Endothelial cell of umbilical vein (primary cell): Measurements from ENCODE around the gene CIBAR2. TPM values are rescaled to one million over a fixed set of nuclear protein-coding genes. Genes with fewer than 3 reads are reported as not detected.

ENCODE experiments used
- BruUV-seq: library from RNA; stranded (reverse); fragments of 400-500 nt; replicated peaks from 2 replicates; lab custom pipeline; 2021; lab: Mats Ljungman, UMichigan
- CTCF ChIA-PET: fragments of 300-600, 350-600 bp; sonication (Branson Sonifier 250); formaldehyde crosslinking; loops from one replicate; lab custom pipeline; 2021; ENCODE audit warnings: antibody characterized with exemption, inconsistent platforms; lab: Charles Lee
- POLR2A ChIA-PET: fragments of 300-600, 350-600 bp; sonication (Branson Sonifier 250); formaldehyde crosslinking; loops from one replicate; lab custom pipeline; 2021; ENCODE audit warnings: antibody characterized with exemption, inconsistent platforms; lab: Charles Lee
- DNase-seq: peaks from one replicate; pipeline ENCODE4 v3.0.0-alpha.2; 2011; ENCODE audit warnings: low read depth, low spot score
- FAIRE-seq: peaks from 2 replicates; lab custom pipeline; 2011; peaks lifted over from hg19 to GRCh38; lab: Jason Lieb, UNC
- H2AFZ ChIP-seq: 2 replicates; pipeline ENCODE4 v1.6.0; 2012; ENCODE audit warnings: low read depth, low read length, control low read depth, inconsistent platforms
- H3K27ac ChIP-seq: 2 replicates; pipeline ENCODE4 v1.5.1; 2011; ENCODE audit warnings: low read depth, mild to moderate bottlenecking, control low read depth, low read length, moderate library complexity; ENCODE audit not compliant: insufficient read depth
- H3K27me3 ChIP-seq, 2 experiments: 2 replicates each; pipeline versions ENCODE4 v1.6.0 to v1.6.1; 2011; ENCODE audit warnings: low read length in 2 of 2, mixed read lengths in 1 of 2; ENCODE audit not compliant: control insufficient read depth in 2 of 2, insufficient read depth in 2 of 2
- H3K36me3 ChIP-seq, 2 experiments: 2 replicates in 1 of 2; 3 replicates in 1 of 2; pipeline ENCODE4 v1.5.1; 2011; ENCODE audit warnings: low read length in 2 of 2, mild to moderate bottlenecking in 1 of 2, moderate library complexity in 1 of 2; ENCODE audit not compliant: control insufficient read depth in 2 of 2, insufficient read depth in 2 of 2; ENCODE audit errors: extremely low read depth in 1 of 2
- H3K4me1 ChIP-seq: 3 replicates; pipeline ENCODE4 v1.5.1; 2011; ENCODE audit warnings: mild to moderate bottlenecking, low read length; ENCODE audit not compliant: control insufficient read depth, insufficient read depth; ENCODE audit errors: extremely low read depth
- H3K4me2 ChIP-seq: 2 replicates; pipeline ENCODE4 v1.6.1; 2011; ENCODE audit warnings: low read length, control low read depth, mixed read lengths; ENCODE audit not compliant: insufficient read depth
- H3K4me3 ChIP-seq, 3 experiments: fragments of 200-600 bp in 1 of 3; sonication (generic), shearing (Covaris generic) in 1 of 3; replicated peaks in 1 of 3; 2 replicates each; pipeline ENCODE4 v1.5.1; 2011 to 2016; ENCODE audit warnings: control low read depth in 3 of 3, low read length in 3 of 3, mild to moderate bottlenecking in 2 of 3, inconsistent platforms in 1 of 3, low read depth in 1 of 3, moderate library complexity in 1 of 3; ENCODE audit not compliant: insufficient read depth in 1 of 3
- H3K79me2 ChIP-seq: 2 replicates; pipeline ENCODE4 v1.6.0; 2012; ENCODE audit warnings: low read length, inconsistent platforms; ENCODE audit not compliant: control insufficient read depth, insufficient read depth
- H3K9ac ChIP-seq: replicated peaks from 2 replicates; pipeline ENCODE3; 2011; ENCODE audit warnings: low read length, control low read depth; ENCODE audit not compliant: insufficient read depth; ENCODE audit errors: extremely low read depth
- H3K9me1 ChIP-seq: replicated peaks from 3 replicates; pipeline ENCODE4 v1.6.0; 2011; ENCODE audit warnings: mild to moderate bottlenecking, low read length; ENCODE audit not compliant: control insufficient read depth, insufficient read depth; ENCODE audit errors: extremely low read depth
- H3K9me3 ChIP-seq: replicated peaks from 2 replicates; pipeline ENCODE4 v1.5.1; 2012; ENCODE audit warnings: low read length, inconsistent platforms; ENCODE audit not compliant: control insufficient read depth, insufficient read depth
- H4K20me1 ChIP-seq: replicated peaks from 2 replicates; pipeline ENCODE3; 2011; ENCODE audit warnings: mild to moderate bottlenecking, low read length; ENCODE audit not compliant: control insufficient read depth, insufficient read depth; ENCODE audit errors: extremely low read depth
- EZH2 ChIP-seq: IDR thresholded peaks from 2 replicates; pipeline ENCODE4 v1.6.1; 2012; ENCODE audit warnings: borderline replicate concordance, low read depth, mild to moderate bottlenecking, moderate library complexity, low read length, inconsistent platforms; ENCODE audit not compliant: severe bottlenecking
- FOS ChIP-seq: IDR thresholded peaks from 2 replicates; pipeline ENCODE4 v1.6.1; 2011; ENCODE audit warnings: mild to moderate bottlenecking, low read length, moderate library complexity, borderline replicate concordance; ENCODE audit not compliant: insufficient read depth
- GATA2 ChIP-seq: IDR thresholded peaks from 2 replicates; pipeline ENCODE4 v1.7.0; 2011; ENCODE audit warnings: low read depth, mild to moderate bottlenecking, moderate library complexity, mixed read lengths, low read length; ENCODE audit not compliant: insufficient read length, insufficient read depth
- JUN ChIP-seq: IDR thresholded peaks from 2 replicates; pipeline ENCODE4 v1.6.1; 2011; ENCODE audit warnings: borderline replicate concordance, low read depth; ENCODE audit not compliant: insufficient read length, insufficient read depth
- MYC ChIP-seq: IDR thresholded peaks from one replicate; pipeline ENCODE4 v1.6.1; 2011; ENCODE audit warnings: mild to moderate bottlenecking, low read depth, low read length
- POLR2A ChIP-seq: IDR thresholded peaks from 2 replicates; pipeline ENCODE4 v1.6.1; 2012; ENCODE audit warnings: low read depth, mild to moderate bottlenecking, control low read depth, low read length
- POLR2AphosphoS5 ChIP-seq: IDR thresholded peaks from 2 replicates; pipeline ENCODE4 v1.6.1; 2012; ENCODE audit warnings: low read depth, mild to moderate bottlenecking, control low read depth, low read length, moderate library complexity; ENCODE audit not compliant: insufficient read depth
- dilution Hi-C: fragments of 300-500 bp; cut with MboI; formaldehyde crosslinking; loops from one replicate; pipeline ENCODE4 v1.15.0; 2019; ENCODE audit warnings: low sequenced_read_pairs; ENCODE audit not compliant: extremely low pct_ligation_motif_present
- intact Hi-C: fragments of 100-400 bp; cut with micrococcal nuclease; formaldehyde crosslinking; loops from one replicate; pipeline ENCODE4 v1.10.0; 2022
- polyA plus RNA-seq, 4 experiments: library from polyadenylated mRNA; depleted of rRNA in 3 of 4; stranded (reverse) in 3 of 4; unstranded in 1 of 4; fragments of >200 nt; gene quantifications; 2 replicates each; pipeline versions ENCODE4 v1.2.1 to v1.2.3, GENCODE V29; 2011 to 2012; ENCODE audit warnings: missing spikeins in 1 of 4
- total RNA-seq: library from RNA; stranded (reverse); gene quantifications from 2 replicates; pipeline ENCODE4 v1.2.3, GENCODE V29; 2021
- TF ChIP-seq, protein P1 (sequence below): IDR thresholded peaks from 2 replicates; pipeline ENCODE4 v1.6.1; 2011; ENCODE audit not compliant: insufficient read depth, insufficient read length
- TF ChIP-seq, protein P2 (sequence below), 2 donors: IDR thresholded peaks; 1 replicate in 1 of 2; 2 replicates in 1 of 2; pipeline ENCODE4 v1.5.1; 2011; ENCODE audit warnings: low read length in 2 of 2, mild to moderate bottlenecking in 2 of 2, moderate library complexity in 2 of 2, control low read depth in 1 of 2, inconsistent platforms in 1 of 2, low read depth in 1 of 2; ENCODE audit not compliant: insufficient read depth in 1 of 2; ENCODE audit errors: extremely low read depth in 1 of 2

Gene CIBAR2
- total and polyA plus RNA-seq, 2 donors (not counting 3 experiments of a cell fraction or from before 2014, with no cell fraction given): 0.07 TPM; not detected in 1

DNA sequence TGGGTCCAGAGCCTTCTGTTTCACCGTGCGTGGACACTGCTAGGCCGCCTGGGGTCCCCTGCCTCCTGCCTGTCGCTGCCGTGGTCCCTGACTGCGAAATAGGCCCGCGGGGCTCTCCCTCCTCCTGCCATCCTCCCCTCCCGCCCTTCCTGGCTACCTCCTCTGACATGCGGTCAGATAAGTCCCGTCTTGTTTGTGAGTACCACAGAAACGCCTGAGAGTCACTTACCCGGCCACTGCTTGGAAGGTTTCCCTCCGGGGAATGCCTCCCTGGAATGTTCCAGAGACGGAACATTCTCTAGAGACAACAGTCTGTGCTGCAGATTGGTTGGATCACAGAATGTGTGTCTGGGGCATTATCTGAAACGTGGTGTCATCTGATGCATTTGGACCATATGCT lies 22.7 kb downstream of the CIBAR2 start:
- TF ChIP-seq, protein P1, sequence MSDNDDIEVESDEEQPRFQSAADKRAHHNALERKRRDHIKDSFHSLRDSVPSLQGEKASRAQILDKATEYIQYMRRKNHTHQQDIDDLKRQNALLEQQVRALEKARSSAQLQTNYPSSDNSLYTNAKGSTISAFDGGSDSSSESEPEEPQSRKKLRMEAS: no peak
- TF ChIP-seq POLR2AphosphoS5 (no peak), GATA2 (no peak), MYC (no peak), EZH2 (no peak), POLR2A (no peak), JUN (no peak), FOS (no peak)
- TF ChIP-seq, protein P2, sequence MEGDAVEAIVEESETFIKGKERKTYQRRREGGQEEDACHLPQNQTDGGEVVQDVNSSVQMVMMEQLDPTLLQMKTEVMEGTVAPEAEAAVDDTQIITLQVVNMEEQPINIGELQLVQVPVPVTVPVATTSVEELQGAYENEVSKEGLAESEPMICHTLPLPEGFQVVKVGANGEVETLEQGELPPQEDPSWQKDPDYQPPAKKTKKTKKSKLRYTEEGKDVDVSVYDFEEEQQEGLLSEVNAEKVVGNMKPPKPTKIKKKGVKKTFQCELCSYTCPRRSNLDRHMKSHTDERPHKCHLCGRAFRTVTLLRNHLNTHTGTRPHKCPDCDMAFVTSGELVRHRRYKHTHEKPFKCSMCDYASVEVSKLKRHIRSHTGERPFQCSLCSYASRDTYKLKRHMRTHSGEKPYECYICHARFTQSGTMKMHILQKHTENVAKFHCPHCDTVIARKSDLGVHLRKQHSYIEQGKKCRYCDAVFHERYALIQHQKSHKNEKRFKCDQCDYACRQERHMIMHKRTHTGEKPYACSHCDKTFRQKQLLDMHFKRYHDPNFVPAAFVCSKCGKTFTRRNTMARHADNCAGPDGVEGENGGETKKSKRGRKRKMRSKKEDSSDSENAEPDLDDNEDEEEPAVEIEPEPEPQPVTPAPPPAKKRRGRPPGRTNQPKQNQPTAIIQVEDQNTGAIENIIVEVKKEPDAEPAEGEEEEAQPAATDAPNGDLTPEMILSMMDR (IDR thresholded peaks at IDR 0.05; ENCODE audit: extremely low read depth in 1 of 2, insufficient read depth in 1 of 2, low read depth in 1 of 2, low read length in 2 of 2): no peak
- FAIRE-seq: no peak
- no peaks in the 10 kb centered on the region for H3K36me3 ChIP-seq
- H3K9me3 ChIP-seq: no peaks in the 10 kb centered on the region
- no peak overlapping the region for H2AFZ ChIP-seq
- dilution Hi-C loops (no loop called here), intact Hi-C loops (loop anchor here (5.0 to 10.0 kb wide), 2 partner anchors 62 to 335 kb away; partner anchors contain the start of gene KIAA0513)
- POLR2A ChIA-PET: no interaction called here
- BruUV-seq: no TSS peak
- H3K4me2 ChIP-seq: no peak overlapping the region
- no peaks in the 10 kb centered on the region for H4K20me1 ChIP-seq
- H3K4me3 ChIP-seq: no peak overlapping the region
- no peaks in the 10 kb centered on the region for H3K4me1 ChIP-seq
- no peaks in the 10 kb centered on the region for H3K27me3 ChIP-seq
- H3K9ac ChIP-seq: no peak overlapping the region
- CTCF ChIA-PET: no interaction called here
- H3K9me1 ChIP-seq: no peaks in the 10 kb centered on the region
- H3K79me2 ChIP-seq: no peaks in the 10 kb centered on the region
- H3K27ac ChIP-seq: no peak overlapping the region
- no peak for DNase-seq
